Endothelial cell of umbilical vein (primary cell): ENCODE results near the gene LMO4. TPM values are rescaled to one million over a fixed set of nuclear protein-coding genes. Genes with fewer than 3 reads are reported as not detected.
A peak's percentile ranks its signal among the peaks of the same experiment; 100 is the strongest.

Source experiments
- BruUV-seq: library from RNA; stranded (reverse); fragments of 400-500 nt; replicated peaks from 2 replicates; lab custom pipeline; 2021; lab: Mats Ljungman, UMichigan
- CTCF ChIA-PET: fragments of 300-600, 350-600 bp; sonication (Branson Sonifier 250); formaldehyde crosslinking; loops from one replicate; lab custom pipeline; 2021; ENCODE audit warnings: antibody characterized with exemption, inconsistent platforms; lab: Charles Lee
- POLR2A ChIA-PET: fragments of 300-600, 350-600 bp; sonication (Branson Sonifier 250); formaldehyde crosslinking; loops from one replicate; lab custom pipeline; 2021; ENCODE audit warnings: antibody characterized with exemption, inconsistent platforms; lab: Charles Lee
- DNase-seq: peaks from one replicate; pipeline ENCODE4 v3.0.0-alpha.2; 2011; ENCODE audit warnings: low read depth, low spot score
- FAIRE-seq: peaks from 2 replicates; lab custom pipeline; 2011; peaks lifted over from hg19 to GRCh38; lab: Jason Lieb, UNC
- H2AFZ ChIP-seq: 2 replicates; pipeline ENCODE4 v1.6.0; 2012; ENCODE audit warnings: low read depth, low read length, control low read depth, inconsistent platforms
- H3K27ac ChIP-seq: 2 replicates; pipeline ENCODE4 v1.5.1; 2011; ENCODE audit warnings: low read depth, mild to moderate bottlenecking, control low read depth, low read length, moderate library complexity; ENCODE audit not compliant: insufficient read depth
- H3K27me3 ChIP-seq, 2 experiments: 2 replicates each; pipeline versions ENCODE4 v1.6.0 to v1.6.1; 2011; ENCODE audit warnings: low read length in 2 of 2, mixed read lengths in 1 of 2; ENCODE audit not compliant: control insufficient read depth in 2 of 2, insufficient read depth in 2 of 2
- H3K36me3 ChIP-seq, 2 experiments: 2 replicates in 1 of 2; 3 replicates in 1 of 2; pipeline ENCODE4 v1.5.1; 2011; ENCODE audit warnings: low read length in 2 of 2, mild to moderate bottlenecking in 1 of 2, moderate library complexity in 1 of 2; ENCODE audit not compliant: control insufficient read depth in 2 of 2, insufficient read depth in 2 of 2; ENCODE audit errors: extremely low read depth in 1 of 2
- H3K4me1 ChIP-seq: 3 replicates; pipeline ENCODE4 v1.5.1; 2011; ENCODE audit warnings: mild to moderate bottlenecking, low read length; ENCODE audit not compliant: control insufficient read depth, insufficient read depth; ENCODE audit errors: extremely low read depth
- H3K4me2 ChIP-seq: 2 replicates; pipeline ENCODE4 v1.6.1; 2011; ENCODE audit warnings: low read length, control low read depth, mixed read lengths; ENCODE audit not compliant: insufficient read depth
- H3K4me3 ChIP-seq, 3 experiments: fragments of 200-600 bp in 1 of 3; sonication (generic), shearing (Covaris generic) in 1 of 3; replicated peaks in 1 of 3; 2 replicates each; pipeline ENCODE4 v1.5.1; 2011 to 2016; ENCODE audit warnings: control low read depth in 3 of 3, low read length in 3 of 3, mild to moderate bottlenecking in 2 of 3, inconsistent platforms in 1 of 3, low read depth in 1 of 3, moderate library complexity in 1 of 3; ENCODE audit not compliant: insufficient read depth in 1 of 3
- H3K79me2 ChIP-seq: 2 replicates; pipeline ENCODE4 v1.6.0; 2012; ENCODE audit warnings: low read length, inconsistent platforms; ENCODE audit not compliant: control insufficient read depth, insufficient read depth
- H3K9ac ChIP-seq: replicated peaks from 2 replicates; pipeline ENCODE3; 2011; ENCODE audit warnings: low read length, control low read depth; ENCODE audit not compliant: insufficient read depth; ENCODE audit errors: extremely low read depth
- H3K9me1 ChIP-seq: replicated peaks from 3 replicates; pipeline ENCODE4 v1.6.0; 2011; ENCODE audit warnings: mild to moderate bottlenecking, low read length; ENCODE audit not compliant: control insufficient read depth, insufficient read depth; ENCODE audit errors: extremely low read depth
- H3K9me3 ChIP-seq: replicated peaks from 2 replicates; pipeline ENCODE4 v1.5.1; 2012; ENCODE audit warnings: low read length, inconsistent platforms; ENCODE audit not compliant: control insufficient read depth, insufficient read depth
- H4K20me1 ChIP-seq: replicated peaks from 2 replicates; pipeline ENCODE3; 2011; ENCODE audit warnings: mild to moderate bottlenecking, low read length; ENCODE audit not compliant: control insufficient read depth, insufficient read depth; ENCODE audit errors: extremely low read depth
- FOS ChIP-seq: IDR thresholded peaks from 2 replicates; pipeline ENCODE4 v1.6.1; 2011; ENCODE audit warnings: mild to moderate bottlenecking, low read length, moderate library complexity, borderline replicate concordance; ENCODE audit not compliant: insufficient read depth
- GATA2 ChIP-seq: IDR thresholded peaks from 2 replicates; pipeline ENCODE4 v1.7.0; 2011; ENCODE audit warnings: low read depth, mild to moderate bottlenecking, moderate library complexity, mixed read lengths, low read length; ENCODE audit not compliant: insufficient read length, insufficient read depth
- JUN ChIP-seq: IDR thresholded peaks from 2 replicates; pipeline ENCODE4 v1.6.1; 2011; ENCODE audit warnings: borderline replicate concordance, low read depth; ENCODE audit not compliant: insufficient read length, insufficient read depth
- MYC ChIP-seq: IDR thresholded peaks from one replicate; pipeline ENCODE4 v1.6.1; 2011; ENCODE audit warnings: mild to moderate bottlenecking, low read depth, low read length
- POLR2A ChIP-seq: IDR thresholded peaks from 2 replicates; pipeline ENCODE4 v1.6.1; 2012; ENCODE audit warnings: low read depth, mild to moderate bottlenecking, control low read depth, low read length
- POLR2AphosphoS5 ChIP-seq: IDR thresholded peaks from 2 replicates; pipeline ENCODE4 v1.6.1; 2012; ENCODE audit warnings: low read depth, mild to moderate bottlenecking, control low read depth, low read length, moderate library complexity; ENCODE audit not compliant: insufficient read depth
- dilution Hi-C: fragments of 300-500 bp; cut with MboI; formaldehyde crosslinking; loops from one replicate; pipeline ENCODE4 v1.15.0; 2019; ENCODE audit warnings: low sequenced_read_pairs; ENCODE audit not compliant: extremely low pct_ligation_motif_present
- intact Hi-C: fragments of 100-400 bp; cut with micrococcal nuclease; formaldehyde crosslinking; loops from one replicate; pipeline ENCODE4 v1.10.0; 2022
- polyA plus RNA-seq, 4 experiments: library from polyadenylated mRNA; depleted of rRNA in 3 of 4; stranded (reverse) in 3 of 4; unstranded in 1 of 4; fragments of >200 nt; gene quantifications; 2 replicates each; pipeline versions ENCODE4 v1.2.1 to v1.2.3, GENCODE V29; 2011 to 2012; ENCODE audit warnings: missing spikeins in 1 of 4
- total RNA-seq: library from RNA; stranded (reverse); gene quantifications from 2 replicates; pipeline ENCODE4 v1.2.3, GENCODE V29; 2021
- TF ChIP-seq, protein P1 (sequence below): IDR thresholded peaks from 2 replicates; pipeline ENCODE4 v1.6.1; 2011; ENCODE audit not compliant: insufficient read depth, insufficient read length

LMO4 gene
- total and polyA plus RNA-seq, 2 donors (not counting 3 experiments of a cell fraction or from before 2014, with no cell fraction given): 24.8 to 36.6 TPM

GRCh38 chr1:87330885-87331364 lies 2.2 kb downstream of the LMO4 start:
- no TSS peak for BruUV-seq
- H3K9ac ChIP-seq: peak overlapping the region; percentile 82
- H3K36me3 ChIP-seq: no peaks in the 10 kb centered on the region
- peak overlapping the region; percentile 86 to 95 (median 89) for H3K4me3 ChIP-seq
- H3K4me1 ChIP-seq: peaks cover 22% of the 10 kb centered on the region
- dilution Hi-C loops: no loop called here
- CTCF ChIA-PET: interaction anchor here (0.9 to 1.9 kb wide), 5 partner anchors 11 to 731 kb away, joined by 3 to 10 read pairs (median 4); no protein-coding TSS in a partner anchor
- H3K27me3 ChIP-seq: no peaks in the 10 kb centered on the region
- no peak for TF ChIP-seq GATA2
- no peak for TF ChIP-seq POLR2A
- TF ChIP-seq POLR2AphosphoS5: no peak
- no peak for TF ChIP-seq JUN
- no peak for TF ChIP-seq FOS
- TF ChIP-seq, protein P1, sequence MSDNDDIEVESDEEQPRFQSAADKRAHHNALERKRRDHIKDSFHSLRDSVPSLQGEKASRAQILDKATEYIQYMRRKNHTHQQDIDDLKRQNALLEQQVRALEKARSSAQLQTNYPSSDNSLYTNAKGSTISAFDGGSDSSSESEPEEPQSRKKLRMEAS: no peak
- TF ChIP-seq MYC: no peak
- peak overlapping the region; percentile 39 for H3K27ac ChIP-seq
- peak overlapping the region; percentile 76 for H2AFZ ChIP-seq
- DNase-seq (no peak), FAIRE-seq (peak; percentile 12)
- peaks cover 20% of the 10 kb centered on the region for H3K79me2 ChIP-seq
- POLR2A ChIA-PET: no interaction called here
- H3K9me1 ChIP-seq: no peaks in the 10 kb centered on the region
- no peaks in the 10 kb centered on the region for H3K9me3 ChIP-seq
- no peaks in the 10 kb centered on the region for H4K20me1 ChIP-seq
- intact Hi-C loops: loop anchor here (2.0 to 10.0 kb wide), 2 partner anchors 416 to 1554 kb away; partner anchors contain the start of genes HS2ST1 and SELENOF
- H3K4me2 ChIP-seq: peak overlapping the region; percentile 86
